GM11168 (cell line): ENCODE results near the gene GXYLT2.

ENCODE experiments used
- in situ Hi-C: fragments of 300-500 bp; cut with MboI; formaldehyde crosslinking; loops from one replicate; pipeline ENCODE4 v1.12.0; 2022; ENCODE audit warnings: low sequenced_read_pairs; ENCODE audit not compliant: unreplicated experiment

GXYLT2 gene

DNA sequence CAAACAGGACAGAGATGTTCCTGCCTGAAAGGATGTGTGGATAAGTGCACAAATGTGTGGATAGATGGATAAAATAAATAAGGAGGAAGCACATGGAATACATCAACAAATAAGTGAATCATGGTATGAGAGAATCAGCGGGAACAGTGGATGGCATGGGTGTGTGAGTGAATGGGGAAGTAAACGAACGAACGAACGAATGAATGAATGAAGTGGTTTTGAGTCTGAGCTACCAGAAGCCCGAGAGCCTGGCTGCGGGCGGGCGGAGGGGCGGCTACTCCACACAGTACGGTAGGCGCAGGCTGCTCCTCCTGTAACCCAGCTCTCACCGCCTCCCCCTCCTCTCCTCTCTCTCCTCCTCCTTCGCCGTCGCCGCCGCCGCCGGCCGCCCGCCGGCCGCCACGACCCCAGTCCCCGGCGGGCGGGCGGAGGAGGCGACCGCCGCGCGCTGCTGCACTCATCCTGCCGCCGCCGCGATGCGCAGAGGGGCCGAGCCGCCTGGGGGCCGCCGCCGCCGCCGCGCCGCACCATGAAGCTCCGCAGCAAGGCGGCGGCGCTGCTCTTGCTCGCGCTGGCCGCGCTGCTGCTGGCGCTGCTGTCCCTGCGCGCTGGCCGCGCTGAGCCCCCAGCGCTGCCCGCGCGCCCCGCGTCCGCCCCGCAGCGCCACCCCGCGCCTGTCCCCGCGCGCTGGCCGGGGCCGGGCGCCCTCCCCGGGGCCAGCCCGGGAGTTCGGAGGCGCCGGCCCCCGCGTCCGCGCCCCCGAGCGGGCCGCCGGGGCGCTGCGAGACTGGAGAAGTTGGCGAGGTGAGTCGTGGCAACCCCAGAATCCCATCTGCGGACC is at the start of gene GXYLT2:
Gene GXYLT2, plus strand, starts transcription at position 342 of the 841 bp plus-strand sequence. Its CDS starts 188 bp downstream, at position 530.
- in situ Hi-C loops, result no loop called here

- in situ Hi-C loops, result loop anchor here (10.0 kb wide), 1 partner anchor 1104 kb away; no protein-coding TSS in a partner anchor
Observed at GRCh38 chr3:72839057-72839456, 48.8 kb upstream of the GXYLT2 start.

GRCh38 chr3:72844436-72844993 is 43.3 kb upstream of the GXYLT2 start:
- in situ Hi-C loops, result no loop called here

DNA sequence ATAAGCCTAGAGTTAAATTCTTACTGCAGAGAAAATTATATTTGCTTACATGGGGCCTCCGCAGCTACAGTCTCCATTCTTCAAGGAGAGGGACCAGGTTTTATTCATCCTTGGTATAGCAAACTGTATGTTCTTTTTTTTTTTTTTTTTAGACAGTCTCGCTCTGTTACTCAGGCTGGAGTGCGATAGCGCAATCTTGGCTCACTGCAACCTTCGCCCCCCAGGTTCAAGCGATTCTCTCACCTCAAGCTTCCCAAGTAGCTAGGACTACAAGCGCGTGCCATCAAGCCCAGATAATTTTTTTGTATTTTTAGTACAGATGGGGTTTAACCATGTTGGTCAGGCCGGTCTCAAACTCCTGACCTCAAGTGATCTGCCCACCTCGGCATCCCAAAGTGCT is 41.7 kb upstream of the GXYLT2 start:
- in situ Hi-C loops, result no loop called here

- in situ Hi-C loops, result no loop called here
Observed at GRCh38 chr3:72847282-72847681, 40.6 kb upstream of the GXYLT2 start.

DNA sequence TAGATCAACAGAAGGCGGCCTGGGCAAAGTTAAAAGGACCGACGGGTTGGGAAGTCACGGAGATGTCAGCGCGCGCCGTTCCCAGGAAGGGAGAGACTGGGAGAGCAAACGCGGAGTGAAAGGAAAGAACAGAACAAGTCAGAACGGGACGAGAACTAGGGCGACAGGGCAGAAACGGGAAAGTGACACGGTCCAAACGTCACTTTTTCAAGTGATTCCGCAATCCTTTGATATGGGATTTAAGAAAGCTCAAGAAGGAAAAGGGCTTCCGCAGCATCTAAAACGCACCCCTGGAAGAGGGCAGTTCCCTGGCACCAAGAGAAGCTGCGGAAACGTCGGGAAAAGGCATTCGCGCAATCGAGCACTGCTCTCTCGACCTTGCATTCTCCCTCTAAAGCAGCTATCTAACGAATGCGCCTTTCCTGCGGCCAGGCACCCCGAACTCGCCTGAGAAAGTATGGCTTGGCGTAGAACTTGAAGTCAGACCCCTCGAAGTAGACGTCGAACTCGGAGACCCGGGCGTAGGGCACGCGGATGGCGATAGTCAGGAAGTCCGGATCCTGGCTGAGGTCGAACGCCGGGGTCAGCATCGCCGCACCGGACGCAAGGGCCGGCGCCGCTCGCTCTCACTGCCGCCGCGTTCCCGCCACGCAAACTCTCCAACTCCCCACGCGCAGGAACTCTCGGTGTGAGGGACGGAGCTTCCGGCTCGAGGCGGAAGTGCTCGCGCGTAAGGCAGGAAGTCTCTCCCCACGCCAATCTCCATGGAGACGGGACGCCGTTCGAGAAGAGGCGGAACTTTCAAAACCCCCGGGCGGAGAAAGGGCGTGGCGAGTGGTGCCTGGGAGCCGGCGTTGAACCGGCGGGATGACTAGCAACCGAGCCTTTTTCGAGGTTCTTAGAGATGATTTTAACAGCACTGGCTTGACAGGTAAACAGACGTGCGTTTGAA is 39.8 kb upstream of the GXYLT2 start, which contains the start of gene SHQ1:
Gene SHQ1, minus strand, starts transcription at position 695 of the 952 bp plus-strand sequence. Its CDS starts 105 bp downstream, at position 590.
- in situ Hi-C loops, result no loop called here

DNA sequence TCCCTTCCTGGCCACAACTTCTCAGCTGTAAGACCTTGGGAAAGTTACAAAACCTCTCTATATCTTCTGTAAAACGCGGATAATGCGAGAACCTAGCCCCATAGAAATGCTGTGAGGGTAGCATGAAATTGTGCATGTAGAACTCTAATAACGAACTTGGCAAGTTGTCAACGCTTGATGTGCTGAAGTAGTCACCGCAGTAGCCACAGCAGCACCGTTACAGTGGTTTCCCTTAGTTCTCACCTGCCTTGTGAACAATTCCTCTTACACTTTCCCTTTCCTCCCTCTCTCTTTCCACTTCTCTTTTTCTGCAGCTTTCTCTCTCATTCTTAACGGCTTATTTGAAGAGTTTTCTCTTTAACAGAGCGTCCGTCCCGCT is 39.2 kb upstream of the GXYLT2 start:
- in situ Hi-C loops, result no loop called here

- in situ Hi-C loops, result no loop called here
Observed at GRCh38 chr3:72855001-72855400, 32.8 kb upstream of the GXYLT2 start.

GRCh38 chr3:72860053-72860452 is 27.8 kb upstream of the GXYLT2 start:
- in situ Hi-C loops, result no loop called here

DNA sequence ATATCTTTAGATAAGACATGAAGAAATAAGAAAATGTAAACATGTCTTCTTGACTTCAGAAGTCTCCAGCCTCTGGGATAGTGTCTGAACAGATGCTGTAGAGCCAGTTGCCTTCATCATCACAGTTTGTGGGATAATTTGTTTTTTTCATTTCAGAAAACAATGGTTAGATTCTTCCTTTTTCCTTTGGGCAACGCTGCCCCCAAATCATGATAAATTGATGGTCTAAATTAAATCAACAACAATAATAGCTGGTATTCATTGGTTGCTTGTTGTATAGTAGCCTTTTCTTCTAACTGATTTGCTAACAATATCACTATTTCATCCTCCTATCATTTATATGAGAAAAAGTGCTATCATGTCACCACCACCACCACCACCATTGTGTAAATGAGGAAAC is 27.0 kb upstream of the GXYLT2 start:
- in situ Hi-C loops, result no loop called here

- in situ Hi-C loops, result no loop called here
Observed at GRCh38 chr3:72862314-72863090, 25.3 kb upstream of the GXYLT2 start.

GRCh38 chr3:72872183-72872582 is 15.7 kb upstream of the GXYLT2 start:
- in situ Hi-C loops, result no loop called here

GRCh38 chr3:72887343-72887704 is 522 bp upstream of the GXYLT2 start:
- in situ Hi-C loops, result no loop called here

DNA sequence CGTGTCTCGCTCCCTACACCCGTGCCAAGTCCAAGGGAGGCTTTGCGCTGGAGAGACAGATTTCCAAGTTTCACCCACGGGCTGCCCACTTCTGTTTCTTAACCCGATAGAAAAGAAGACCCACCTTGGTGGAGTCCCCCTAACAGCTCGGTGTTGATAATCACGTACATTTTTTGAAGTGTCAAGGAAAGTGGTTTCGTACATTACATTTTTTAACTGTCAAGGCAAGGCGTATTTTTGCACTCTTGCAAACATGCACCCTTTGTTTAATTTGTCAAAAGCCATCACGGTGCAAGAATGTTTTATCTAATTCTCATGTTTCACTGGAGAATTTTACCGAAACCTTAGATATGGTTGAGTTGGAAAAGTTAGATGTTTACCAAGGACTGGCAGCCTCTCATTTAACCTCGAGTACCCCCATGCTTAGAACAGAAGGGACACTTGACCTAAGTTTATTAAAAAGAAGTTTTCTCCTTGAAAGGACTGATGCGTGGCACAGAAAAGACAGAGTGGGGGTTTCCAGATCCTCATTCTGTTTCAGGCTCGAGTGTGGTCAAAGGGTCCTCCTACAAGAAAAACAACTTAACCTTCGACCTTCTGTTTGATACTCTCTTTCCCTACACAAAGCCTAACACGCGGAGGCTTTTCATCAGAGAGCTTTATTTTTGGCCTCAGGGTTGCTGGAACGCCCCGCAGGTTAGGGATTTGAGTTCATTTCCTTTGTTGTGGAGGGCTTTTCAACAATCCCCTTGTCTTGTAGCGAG is 882 bp downstream of the GXYLT2 start:
- in situ Hi-C loops, result no loop called here

DNA sequence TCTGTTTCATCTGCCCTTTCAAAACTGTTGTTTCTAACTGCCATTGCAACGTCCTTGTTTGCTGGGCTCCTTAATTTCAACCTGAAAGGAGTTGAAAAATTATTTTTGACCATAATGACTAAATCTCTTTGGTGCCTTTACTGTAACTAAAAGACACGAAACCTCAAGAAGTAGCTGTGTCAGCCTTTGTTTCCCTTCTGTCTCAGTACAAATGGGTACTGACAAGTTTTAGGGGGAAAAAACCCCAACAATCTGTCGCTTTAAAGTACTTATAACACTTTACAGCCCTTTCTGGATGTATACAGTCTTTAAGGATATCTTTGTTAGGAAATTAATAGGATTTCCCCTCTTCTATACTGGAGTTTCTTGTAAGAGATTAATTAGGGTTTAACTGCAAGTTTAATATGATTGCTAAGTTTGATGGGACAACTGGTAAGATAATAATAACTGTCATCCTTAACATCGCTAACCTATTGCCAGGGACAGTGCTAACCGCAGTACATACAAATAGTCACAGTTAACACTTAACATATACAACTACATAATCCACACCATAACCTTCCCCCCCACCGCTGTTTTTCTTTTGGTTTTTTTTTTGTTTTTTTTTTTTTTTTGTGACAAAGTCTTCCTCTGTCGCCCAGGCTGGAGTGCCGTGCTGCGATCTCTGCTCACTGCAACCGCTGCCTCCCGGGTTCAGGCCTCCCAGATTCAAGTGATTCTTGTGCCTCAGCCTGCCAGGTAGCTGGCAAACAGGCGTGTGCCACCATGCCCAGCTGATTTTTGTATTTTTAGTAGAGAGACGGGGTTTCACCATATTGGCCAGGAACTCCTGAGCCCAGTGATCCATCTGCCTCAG is 1.7 kb downstream of the GXYLT2 start:
- in situ Hi-C loops, result no loop called here

- in situ Hi-C loops, result no loop called here
Observed at GRCh38 chr3:72890166-72890925, 2.5 kb downstream of the GXYLT2 start.

GRCh38 chr3:72891053-72891855 is 3.4 kb downstream of the GXYLT2 start:
- in situ Hi-C loops, result no loop called here
